Lower leg skin (tissue), 4 donors: ENCODE data around the gene HOXC6. TPM values are rescaled to one million over a fixed set of nuclear protein-coding genes. Genes with fewer than 3 reads are reported as not detected.

Experiments
- DNase-seq, 2 donors: peaks; one replicate each; pipeline ENCODE4 v3.0.0-alpha.2; 2019; ENCODE audit warnings: low spot score in 2 of 2
- H3K4me3 ChIP-seq: fragments of 200-600 bp; sonication (generic); 2 replicates; pipeline ENCODE4 v1.5.1; 2017; ENCODE audit warnings: mild to moderate bottlenecking, low read depth; ENCODE audit not compliant: poor library complexity, severe bottlenecking
- POLR2A ChIP-seq, 2 donors: fragments of 450-650 bp; IDR thresholded peaks; one replicate each; pipeline ENCODE4 v1.6.1; 2016 to 2017; ENCODE audit warnings: antibody characterized with exemption in 2 of 2, mild to moderate bottlenecking in 1 of 2, moderate library complexity in 1 of 2
- WGBS, 2 donors: methylation state at CpG; one replicate each; pipeline ENCODE4 v1.1.5; 2018; 5-methylcytosine and 5-hydroxymethylcytosine counted together
- intact Hi-C: fragments of 100-400 bp; cut with DNase I; formaldehyde crosslinking; loops from one replicate; pipeline ENCODE4 v1.15.0; 2023; ENCODE audit warnings: low total_unique reads
- total RNA-seq, 4 donors: library from RNA; depleted of rRNA; stranded (reverse); fragments of >200 nt; gene quantifications; one replicate each; pipeline ENCODE4 v1.1.0, GENCODE V29; 2016
- TF ChIP-seq, protein P1 (sequence below), 3 donors: fragments of 450-650 bp; IDR thresholded peaks; one replicate each; pipeline ENCODE4 v1.5.1; 2016; ENCODE audit warnings: antibody characterized with exemption in 3 of 3, mild to moderate bottlenecking in 3 of 3, moderate library complexity in 2 of 3

HOXC6 gene
- total RNA-seq, 4 donors from 2014 or later: 2.6 to 6.3 (median 3.7) TPM

DNA sequence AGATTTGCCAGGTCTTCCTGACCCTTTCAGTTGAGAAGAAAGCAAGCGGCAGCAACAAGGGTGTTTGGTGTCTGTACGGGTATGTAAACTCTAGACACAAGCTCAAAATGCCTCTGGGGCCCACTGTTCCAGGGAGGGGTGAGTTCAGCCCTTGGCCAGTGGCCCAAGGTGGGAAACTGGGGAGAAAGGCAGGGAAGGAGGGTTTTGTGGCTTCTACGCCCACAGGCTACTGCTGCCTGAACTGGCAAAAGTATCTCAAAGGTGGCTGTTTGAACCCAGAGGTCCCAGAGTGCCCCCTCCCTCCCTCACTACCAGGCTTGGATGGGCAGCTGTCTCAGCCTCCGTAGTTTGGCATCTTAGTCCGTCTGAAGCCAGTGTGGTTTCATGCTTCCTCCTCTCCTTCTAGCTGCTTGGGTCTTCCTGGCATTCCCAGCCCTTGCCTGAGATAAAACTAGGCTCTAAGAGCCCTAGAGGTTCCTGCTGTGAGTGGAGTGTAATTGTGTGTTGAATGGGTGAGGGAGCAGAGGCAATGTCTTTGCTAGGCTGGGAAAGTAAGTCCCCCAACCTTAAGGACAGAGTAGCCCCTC lies 10.1 kb downstream of the HOXC6 start:
- DNase-seq: no peak
- WGBS, 2 donors: 42 to 53% methylated on average over 5 of the region's 5 CpGs
- no peak overlapping the region for H3K4me3 ChIP-seq
- TF ChIP-seq POLR2A (IDR thresholded peaks at IDR 0.05): no peak
- TF ChIP-seq, protein P1, sequence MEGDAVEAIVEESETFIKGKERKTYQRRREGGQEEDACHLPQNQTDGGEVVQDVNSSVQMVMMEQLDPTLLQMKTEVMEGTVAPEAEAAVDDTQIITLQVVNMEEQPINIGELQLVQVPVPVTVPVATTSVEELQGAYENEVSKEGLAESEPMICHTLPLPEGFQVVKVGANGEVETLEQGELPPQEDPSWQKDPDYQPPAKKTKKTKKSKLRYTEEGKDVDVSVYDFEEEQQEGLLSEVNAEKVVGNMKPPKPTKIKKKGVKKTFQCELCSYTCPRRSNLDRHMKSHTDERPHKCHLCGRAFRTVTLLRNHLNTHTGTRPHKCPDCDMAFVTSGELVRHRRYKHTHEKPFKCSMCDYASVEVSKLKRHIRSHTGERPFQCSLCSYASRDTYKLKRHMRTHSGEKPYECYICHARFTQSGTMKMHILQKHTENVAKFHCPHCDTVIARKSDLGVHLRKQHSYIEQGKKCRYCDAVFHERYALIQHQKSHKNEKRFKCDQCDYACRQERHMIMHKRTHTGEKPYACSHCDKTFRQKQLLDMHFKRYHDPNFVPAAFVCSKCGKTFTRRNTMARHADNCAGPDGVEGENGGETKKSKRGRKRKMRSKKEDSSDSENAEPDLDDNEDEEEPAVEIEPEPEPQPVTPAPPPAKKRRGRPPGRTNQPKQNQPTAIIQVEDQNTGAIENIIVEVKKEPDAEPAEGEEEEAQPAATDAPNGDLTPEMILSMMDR (IDR thresholded peaks at IDR 0.05): no peak
- intact Hi-C loops: no loop called here

DNA sequence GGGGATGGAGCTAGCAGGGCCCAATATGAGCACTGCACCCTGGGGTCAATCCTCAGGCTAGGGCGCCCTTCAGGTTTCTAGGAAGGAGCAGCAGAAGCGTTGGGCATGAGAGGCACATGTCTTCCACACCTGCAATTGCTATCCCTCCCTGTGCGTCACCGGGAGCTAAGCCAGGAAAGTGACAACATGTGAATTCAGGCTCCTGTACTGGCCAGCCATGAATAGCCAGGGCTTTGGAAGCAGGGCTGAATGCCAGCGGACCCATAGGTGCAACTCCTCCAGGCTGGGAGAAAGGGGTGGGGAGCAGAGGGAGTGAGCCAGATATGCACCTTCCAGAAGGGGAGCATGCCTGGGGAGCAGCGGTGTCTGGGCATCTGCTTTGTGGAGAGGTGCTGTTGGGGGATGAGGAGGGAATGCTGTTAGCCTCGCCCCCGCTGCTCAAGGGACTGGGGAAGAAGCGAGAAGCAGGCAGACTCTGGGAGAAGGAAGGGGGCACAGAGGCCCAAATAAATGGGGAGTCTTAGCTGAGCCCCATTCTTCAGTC lies 10.7 kb downstream of the HOXC6 start:
- 34 to 45% methylated on average over 9 of the region's 9 CpGs for WGBS, 2 donors
- TF ChIP-seq POLR2A (IDR thresholded peaks at IDR 0.05): no peak
- TF ChIP-seq, protein P1 (IDR thresholded peaks at IDR 0.05): no peak
- peak in 1 of 2 donors; percentile 93 for DNase-seq
- intact Hi-C loops: no loop called here
- no peak overlapping the region for H3K4me3 ChIP-seq

DNA sequence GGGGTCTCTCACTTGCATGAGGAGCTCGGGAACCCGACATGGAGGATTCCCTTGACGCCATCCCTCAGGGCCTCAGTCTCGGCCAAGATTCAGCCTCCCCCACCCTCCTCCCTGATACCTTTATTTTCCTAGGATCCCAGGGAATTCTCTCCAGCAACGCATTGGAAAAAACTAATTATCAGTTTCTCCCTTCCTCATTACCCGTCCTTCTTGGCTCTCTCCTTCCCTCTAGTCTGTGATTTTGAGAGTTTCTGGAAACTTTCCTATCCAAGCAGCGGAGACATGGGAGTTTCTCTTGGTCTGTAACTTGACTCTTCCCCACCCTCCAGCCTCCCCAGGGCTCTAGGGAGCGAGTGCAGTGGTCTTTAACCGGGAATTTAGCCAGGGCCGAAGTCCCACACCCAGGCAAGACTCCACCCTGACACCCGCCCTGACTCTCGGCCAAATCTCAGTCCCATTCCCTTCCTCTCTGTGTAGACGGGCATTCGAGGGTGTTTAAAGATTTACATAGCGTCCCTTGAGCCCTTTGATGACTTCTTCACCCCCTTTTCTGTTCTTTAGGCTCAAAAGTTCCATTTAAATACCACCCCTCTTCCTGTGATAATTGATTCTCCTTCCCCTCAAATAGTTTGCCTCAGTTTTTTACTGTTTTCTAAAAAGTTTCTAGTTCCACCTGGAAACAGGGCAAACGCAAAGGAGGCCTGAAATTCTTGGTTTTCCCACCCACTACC lies 11.3 kb downstream of the HOXC6 start:
- H3K4me3 ChIP-seq: no peak overlapping the region
- WGBS, 2 donors: 40 to 42% methylated on average over 16 of the region's 16 CpGs
- intact Hi-C loops: loop anchor here (10.0 kb wide), 1 partner anchor 85 kb away; no protein-coding TSS in a partner anchor
- DNase-seq: no peak
- no peak for TF ChIP-seq POLR2A (IDR thresholded peaks at IDR 0.05)
- TF ChIP-seq, protein P1 (IDR thresholded peaks at IDR 0.05): no peak

DNA sequence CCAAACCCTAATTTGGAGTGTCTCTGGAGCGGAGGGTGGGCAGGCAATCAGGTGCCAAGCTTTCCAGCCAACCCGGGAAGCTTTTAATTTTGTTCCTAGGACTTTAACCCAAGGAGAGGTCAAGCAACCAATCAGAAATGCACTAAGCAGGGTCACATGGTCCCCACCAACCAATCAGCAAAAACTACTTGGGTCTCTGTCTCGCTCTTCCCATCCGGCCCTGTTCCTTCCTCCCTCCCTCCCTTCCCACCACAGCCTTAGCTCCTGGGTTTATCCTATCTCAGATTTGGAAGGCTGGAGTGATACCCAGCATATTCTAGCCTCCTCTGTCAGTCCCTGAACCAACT lies 11.9 kb downstream of the HOXC6 start:
- TF ChIP-seq, protein P1 (IDR thresholded peaks at IDR 0.05): no peak
- no peak for TF ChIP-seq POLR2A (IDR thresholded peaks at IDR 0.05)
- no peak for DNase-seq
- intact Hi-C loops: loop anchor here (10.0 kb wide), 1 partner anchor 85 kb away; no protein-coding TSS in a partner anchor
- 49 to 55% methylated on average over 4 of the region's 4 CpGs for WGBS, 2 donors
- no peak overlapping the region for H3K4me3 ChIP-seq

DNA sequence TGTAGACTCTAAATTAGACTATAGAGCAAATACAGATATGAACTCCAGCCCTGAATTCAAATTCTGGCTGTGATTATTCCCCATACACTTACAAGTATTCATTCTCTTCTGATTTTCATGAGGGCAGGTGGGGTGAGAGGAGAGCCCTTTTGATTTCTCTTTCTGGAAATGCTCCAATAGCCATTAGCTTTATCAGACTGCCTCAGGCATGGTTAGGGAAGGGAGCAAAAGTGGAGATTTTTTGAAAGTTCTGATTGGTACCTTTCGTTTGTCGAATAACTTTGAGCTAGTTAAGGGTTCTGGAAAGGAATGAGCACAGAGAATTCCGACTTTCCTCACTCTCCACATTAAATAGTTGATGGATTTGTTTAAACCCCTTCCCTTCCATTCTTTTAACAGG lies 12.4 kb downstream of the HOXC6 start:
- no peak for DNase-seq
- TF ChIP-seq POLR2A (IDR thresholded peaks at IDR 0.05): no peak
- TF ChIP-seq, protein P1 (IDR thresholded peaks at IDR 0.05): no peak
- intact Hi-C loops: loop anchor here (10.0 kb wide), 1 partner anchor 84 kb away; no protein-coding TSS in a partner anchor
- no peak overlapping the region for H3K4me3 ChIP-seq
- 75 to 77% methylated on average over 3 of the region's 3 CpGs for WGBS, 2 donors
